H9 (cell line): ENCODE data around the gene RHOD. TPM values are rescaled to one million over a fixed set of nuclear protein-coding genes. Genes with fewer than 3 reads are reported as not detected.

ENCODE experiments used
- DNase-seq: peaks from one replicate; pipeline ENCODE4 v3.0.0-alpha.2; 2017
- H2AFZ ChIP-seq: one replicate; pipeline ENCODE4 v1.6.1; 2013; ENCODE audit warnings: mild to moderate bottlenecking, low read length, control low read depth, moderate library complexity
- H2AK5ac ChIP-seq: 2 replicates; pipeline ENCODE4 v1.6.1; 2013; ENCODE audit warnings: low read length, control low read depth, mixed read lengths; ENCODE audit not compliant: insufficient read length
- H2BK120ac ChIP-seq: one replicate; pipeline ENCODE4 v1.6.1; 2013; ENCODE audit warnings: low read depth, mild to moderate bottlenecking, low read length, control low read depth, inconsistent platforms; ENCODE audit not compliant: poor library complexity, severe bottlenecking
- H2BK12ac ChIP-seq: 2 replicates; pipeline ENCODE4 v1.6.1; 2013; ENCODE audit warnings: low read length, control low read depth, mixed read lengths, low read depth; ENCODE audit not compliant: insufficient read length
- H2BK15ac ChIP-seq: 2 replicates; pipeline ENCODE4 v1.6.1; 2013; ENCODE audit warnings: low read depth, low read length, control low read depth
- H2BK20ac ChIP-seq: one replicate; pipeline ENCODE4 v1.6.1; 2013; ENCODE audit warnings: low read depth, mild to moderate bottlenecking, low read length, control low read depth, inconsistent platforms; ENCODE audit not compliant: poor library complexity, severe bottlenecking
- H2BK5ac ChIP-seq: 2 replicates; pipeline ENCODE4 v1.6.1; 2013; ENCODE audit warnings: low read length, control low read depth, mixed read lengths; ENCODE audit not compliant: insufficient read length
- H3K14ac ChIP-seq: 2 replicates; pipeline ENCODE4 v1.6.1; 2013; ENCODE audit warnings: low read length, control low read depth; ENCODE audit not compliant: insufficient read depth
- H3K18ac ChIP-seq: 2 replicates; pipeline ENCODE4 v1.6.1; 2013; ENCODE audit warnings: low read depth, mild to moderate bottlenecking, mixed read lengths, low read length, control low read depth; ENCODE audit not compliant: insufficient read length
- H3K23ac ChIP-seq: 2 replicates; pipeline ENCODE4 v1.6.1; 2013; ENCODE audit warnings: low read length, control low read depth, mixed read lengths, low read depth; ENCODE audit not compliant: insufficient read length
- H3K23me2 ChIP-seq: 2 replicates; pipeline ENCODE4 v1.6.1; 2013; ENCODE audit warnings: low read depth, mild to moderate bottlenecking, mixed read lengths, low read length, control low read depth; ENCODE audit not compliant: insufficient read length, poor library complexity, severe bottlenecking
- H3K27ac ChIP-seq: 2 replicates; pipeline ENCODE4 v1.5.1; 2013; ENCODE audit warnings: low read length, control low read depth, mixed read lengths, low read depth; ENCODE audit not compliant: insufficient read length
- H3K27me3 ChIP-seq: 2 replicates; pipeline ENCODE4 v1.6.1; 2013; ENCODE audit warnings: low read length, control low read depth, inconsistent platforms; ENCODE audit not compliant: insufficient read depth
- H3K4ac ChIP-seq: 2 replicates; pipeline ENCODE4 v1.6.1; 2013; ENCODE audit warnings: low read depth, mild to moderate bottlenecking, control low read depth, inconsistent platforms, low read length, moderate library complexity
- H3K4me1 ChIP-seq: 2 replicates; pipeline ENCODE4 v1.6.1; 2013; ENCODE audit warnings: low read length, control low read depth, inconsistent platforms; ENCODE audit not compliant: insufficient read depth
- H3K4me2 ChIP-seq: 2 replicates; pipeline ENCODE4 v1.6.1; 2013; ENCODE audit warnings: low read length, control low read depth, mixed read lengths; ENCODE audit not compliant: insufficient read length, insufficient read depth
- H3K56ac ChIP-seq: 2 replicates; pipeline ENCODE4 v1.6.1; 2013; ENCODE audit warnings: low read depth, mild to moderate bottlenecking, mixed read lengths, low read length, control low read depth; ENCODE audit not compliant: insufficient read length
- H3K79me1 ChIP-seq: 2 replicates; pipeline ENCODE4 v1.6.1; 2013; ENCODE audit warnings: low read depth, mild to moderate bottlenecking, moderate library complexity, low read length, control low read depth, inconsistent platforms; ENCODE audit not compliant: insufficient read depth, poor library complexity, severe bottlenecking
- H3K79me2 ChIP-seq: 2 replicates; pipeline ENCODE4 v1.6.1; 2013; ENCODE audit warnings: low read length, control low read depth, inconsistent platforms; ENCODE audit not compliant: insufficient read depth
- H3K9ac ChIP-seq: 2 replicates; pipeline ENCODE4 v1.6.1; 2013; ENCODE audit warnings: low read length, control low read depth, mixed read lengths; ENCODE audit not compliant: insufficient read length; ENCODE audit errors: extremely low read depth
- H3K9me3 ChIP-seq: one replicate; pipeline ENCODE4 v1.6.1; 2013; ENCODE audit warnings: low read depth, low read length, inconsistent platforms; ENCODE audit not compliant: control insufficient read depth
- H3T11ph ChIP-seq: one replicate; pipeline ENCODE4 v1.6.1; 2013; ENCODE audit warnings: mild to moderate bottlenecking, low read length, control low read depth, inconsistent platforms
- H4K20me1 ChIP-seq: one replicate; pipeline ENCODE4 v1.6.1; 2013; ENCODE audit not compliant: control insufficient read depth, insufficient read length, insufficient read depth
- H4K5ac ChIP-seq: 2 replicates; pipeline ENCODE4 v1.6.1; 2013; ENCODE audit warnings: low read depth, mild to moderate bottlenecking, mixed read lengths, low read length, control low read depth; ENCODE audit not compliant: insufficient read length
- H4K8ac ChIP-seq: replicated peaks from 2 replicates; pipeline ENCODE4 v1.6.1; 2013; ENCODE audit warnings: low read length, control low read depth, mixed read lengths, low read depth; ENCODE audit not compliant: insufficient read length
- H4K91ac ChIP-seq: 2 replicates; pipeline ENCODE4 v1.6.1; 2013; ENCODE audit warnings: low read depth, mild to moderate bottlenecking, moderate library complexity, mixed read lengths, low read length, control low read depth; ENCODE audit not compliant: insufficient read length
- H3K27ac Mint-ChIP-seq, 3 experiments: 2 replicates in 2 of 3; 3 replicates in 1 of 3; pipeline ENCODE4 v1.8.0; 2020 to 2021; ENCODE audit warnings: mixed read lengths in 3 of 3, mild to moderate bottlenecking in 1 of 3, moderate library complexity in 1 of 3
- H3K27me3 Mint-ChIP-seq: 2 replicates; pipeline ENCODE4 v1.8.0; 2021; ENCODE audit warnings: low read depth, mild to moderate bottlenecking, moderate library complexity, mixed read lengths
- H3K36me3 Mint-ChIP-seq, 3 experiments: 2 replicates in 2 of 3; 3 replicates in 1 of 3; pipeline ENCODE4 v1.8.0; 2020 to 2021; ENCODE audit warnings: low read depth in 3 of 3, mixed read lengths in 3 of 3; ENCODE audit not compliant: insufficient read depth in 1 of 3
- H3K4me1 Mint-ChIP-seq, 2 experiments: 2 replicates each; pipeline ENCODE4 v1.8.0; 2020; ENCODE audit warnings: mixed read lengths in 2 of 2
- H3K4me3 Mint-ChIP-seq, 2 experiments: 2 replicates in 1 of 2; 3 replicates in 1 of 2; pipeline ENCODE4 v1.8.0; 2020 to 2021; ENCODE audit warnings: mild to moderate bottlenecking in 2 of 2, mixed read lengths in 2 of 2, moderate library complexity in 1 of 2
- H3K9me3 Mint-ChIP-seq, 2 experiments: 2 replicates in 1 of 2; 3 replicates in 1 of 2; pipeline ENCODE4 v1.8.0; 2020; ENCODE audit warnings: mild to moderate bottlenecking in 2 of 2, mixed read lengths in 2 of 2, moderate library complexity in 1 of 2
- CTCF ChIP-seq: fragments of 200-600 bp; sonication (generic); conservative IDR thresholded peaks from 3 replicates; pipeline ENCODE4 v1.8.0; 2021; ENCODE audit warnings: antibody characterized with exemption, mild to moderate bottlenecking
- WGBS: extraction: QIAGEN DNeasy Blood & Tissue Kit; methylation state at CpG from one replicate; pipeline ENCODE4 v1.1.7; 2013; ENCODE audit warnings: missing lambda C conversion rate, low lambda C conversion rate, mixed read lengths; ENCODE audit not compliant: insufficient read length; ENCODE audit errors: extremely low coverage; 5-methylcytosine and 5-hydroxymethylcytosine counted together
- total RNA-seq: library from RNA; stranded (reverse); gene quantifications from 2 replicates; pipeline ENCODE4 v1.2.1, GENCODE V29; 2021

RHOD gene
- total RNA-seq, 1 experiment from 2014 or later = 14.8 TPM

GRCh38 chr11:67111261-67111660 lies 54.6 kb downstream of the RHOD start:
- no peak overlapping the region for H2AK5ac ChIP-seq
- no peak overlapping the region for H2BK120ac ChIP-seq
- Mint-ChIP-seq H3K9me3 (no peaks in the 10 kb centered on the region), H3K4me1 (peaks cover 12 to 17% of the 10 kb centered on the region in 2 experiments), H3K27me3 (no peaks in the 10 kb centered on the region; the same call in 1 of the 2 replicates), H3K27ac (no peak overlapping the region), H3K36me3 (no peaks in the 10 kb centered on the region), H3K4me3 (no peak overlapping the region)
- no peak overlapping the region for H3T11ph ChIP-seq
- H2BK5ac ChIP-seq = no peak overlapping the region
- TF ChIP-seq CTCF = no peak
- H3K9ac ChIP-seq = no peak overlapping the region
- no peak overlapping the region for H2BK15ac ChIP-seq
- H3K18ac ChIP-seq = no peak overlapping the region
- H3K23me2 ChIP-seq = no peaks in the 10 kb centered on the region
- no peak overlapping the region for H2BK20ac ChIP-seq
- H4K5ac ChIP-seq = no peak overlapping the region
- no peaks in the 10 kb centered on the region; the same call in 1 of the 2 replicates for H3K4me1 ChIP-seq
- H4K91ac ChIP-seq = no peak overlapping the region
- H3K79me1 ChIP-seq = no peaks in the 10 kb centered on the region
- no peaks in the 10 kb centered on the region for H4K20me1 ChIP-seq
- no peak overlapping the region for H3K4ac ChIP-seq
- H3K23ac ChIP-seq = no peak overlapping the region
- no CpG with 5 or more reads among the region's 1 CpG for WGBS
- no peak overlapping the region for H3K27ac ChIP-seq
- no peak overlapping the region for H2AFZ ChIP-seq
- no peaks in the 10 kb centered on the region for H3K79me2 ChIP-seq
- no peak overlapping the region for H3K56ac ChIP-seq
- no peak for DNase-seq
- H3K9me3 ChIP-seq = no peaks in the 10 kb centered on the region
- no peak overlapping the region for H3K4me2 ChIP-seq
- H2BK12ac ChIP-seq = no peak overlapping the region
- H4K8ac ChIP-seq = no peak overlapping the region
- no peaks in the 10 kb centered on the region for H3K27me3 ChIP-seq
- no peak overlapping the region for H3K14ac ChIP-seq
